GM21423 (cell line): ENCODE data around the gene CNNM2.
"Not testable (repeated sequence)": the region's sequence is repeated elsewhere in the genome, so short reads cannot be mapped to it uniquely, and the experiment has no call there.

Experiments used
- ATAC-seq: cut with Tn5 transposase; IDR thresholded peaks from one replicate; pipeline ENCODE4 v1.9.1; 2021; ENCODE audit warnings: mild to moderate bottlenecking, moderate library complexity; ENCODE audit not compliant: unreplicated experiment

The CNNM2 gene

DNA sequence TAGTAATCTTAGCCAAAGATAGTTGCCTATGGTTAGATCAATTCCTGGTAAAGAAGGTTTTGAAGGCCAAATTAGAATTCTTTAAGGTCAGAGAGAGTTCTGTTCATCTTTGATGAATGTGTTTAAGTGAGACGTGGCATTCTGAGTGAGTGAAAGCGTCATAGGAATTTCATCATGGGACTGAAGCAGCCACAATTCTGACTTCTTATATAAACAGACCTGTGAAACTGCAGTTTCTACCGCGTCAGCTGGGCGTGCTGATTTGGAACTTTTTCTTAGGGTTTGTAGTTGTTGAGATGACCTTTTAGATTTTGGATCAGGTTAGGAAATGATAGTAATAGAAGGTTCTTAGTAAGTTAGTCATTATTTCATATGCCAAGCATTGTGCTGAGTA is 103.8 kb downstream of the CNNM2 start:
- ATAC-seq = no peak

DNA sequence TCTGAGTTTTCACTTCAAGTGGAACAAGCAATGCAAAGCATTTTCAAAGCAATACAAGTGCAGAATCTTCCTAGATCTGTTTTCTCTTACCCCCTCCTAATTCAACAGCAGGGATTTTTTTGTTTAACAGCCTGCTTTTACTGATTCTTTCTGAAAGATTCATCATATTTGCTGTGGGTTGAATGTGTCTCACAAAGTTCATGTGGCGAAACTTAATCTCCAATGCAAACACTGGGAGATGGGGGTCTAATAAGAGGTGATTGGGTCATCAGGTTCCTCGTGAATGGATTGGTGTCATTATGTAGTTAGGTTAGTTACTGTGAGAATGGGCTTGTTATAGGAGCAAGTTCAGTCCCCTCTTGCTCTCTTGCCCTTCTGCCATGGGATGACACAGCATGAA is 107.6 kb downstream of the CNNM2 start:
- no peak for ATAC-seq

DNA sequence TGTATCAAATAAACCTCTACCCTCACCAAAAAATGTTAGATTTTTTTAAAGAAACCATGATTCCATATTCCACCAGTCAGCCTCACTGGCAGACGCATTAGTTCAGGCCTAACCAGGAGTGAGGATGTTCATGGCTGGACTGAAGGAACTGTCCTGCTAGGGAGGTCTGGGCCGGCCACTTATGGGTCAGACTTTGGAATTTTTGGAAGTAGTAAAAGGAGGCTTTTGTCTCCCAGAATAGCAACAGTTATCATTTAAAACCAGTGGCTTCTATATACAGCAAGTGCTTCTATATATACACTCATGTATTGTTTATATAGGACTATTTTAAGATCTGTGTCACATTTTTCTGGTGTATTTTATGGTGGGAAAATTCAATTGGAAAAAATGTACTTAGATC is 120.5 kb downstream of the CNNM2 start:
- no peak for ATAC-seq

DNA sequence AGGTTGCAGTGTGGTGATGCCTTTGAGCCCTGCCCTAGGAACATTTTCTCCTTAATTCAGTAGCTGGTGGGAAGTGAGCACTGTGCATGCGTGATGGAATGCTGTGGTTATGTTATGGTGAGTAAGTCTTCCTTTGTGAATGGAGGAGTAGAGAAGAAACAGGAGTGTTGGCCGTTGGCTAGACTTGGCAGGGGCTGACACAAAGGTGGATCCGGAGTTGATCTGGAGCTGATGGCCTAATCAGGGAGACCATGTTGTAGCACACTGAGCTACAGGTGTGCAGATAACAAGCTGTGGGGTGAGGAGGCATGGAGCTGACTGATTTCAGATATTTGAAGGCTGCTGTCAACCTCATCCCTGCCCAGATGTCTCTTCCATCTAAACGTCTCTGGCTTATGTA is 122.3 kb downstream of the CNNM2 start:
- no peak for ATAC-seq

DNA sequence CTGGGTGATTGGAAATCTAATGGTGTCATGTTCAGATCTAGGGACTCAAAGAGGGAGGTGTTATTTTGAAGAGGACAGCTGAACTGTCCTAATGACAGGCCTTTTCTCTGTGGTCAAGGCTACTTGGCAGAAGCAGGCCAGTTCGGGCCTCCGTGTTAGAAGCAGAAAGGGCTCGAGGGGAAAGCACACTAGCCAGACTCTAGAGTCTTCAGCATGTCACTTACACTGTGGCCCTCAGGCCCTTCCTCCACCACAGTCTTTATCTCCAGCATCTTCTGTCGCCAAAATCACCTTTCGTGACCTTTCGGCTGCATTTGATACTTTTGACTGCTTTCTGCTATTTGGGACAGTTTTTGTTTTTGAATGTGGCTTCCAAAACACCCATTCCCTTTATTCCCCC is 123.3 kb downstream of the CNNM2 start:
- no peak for ATAC-seq

DNA sequence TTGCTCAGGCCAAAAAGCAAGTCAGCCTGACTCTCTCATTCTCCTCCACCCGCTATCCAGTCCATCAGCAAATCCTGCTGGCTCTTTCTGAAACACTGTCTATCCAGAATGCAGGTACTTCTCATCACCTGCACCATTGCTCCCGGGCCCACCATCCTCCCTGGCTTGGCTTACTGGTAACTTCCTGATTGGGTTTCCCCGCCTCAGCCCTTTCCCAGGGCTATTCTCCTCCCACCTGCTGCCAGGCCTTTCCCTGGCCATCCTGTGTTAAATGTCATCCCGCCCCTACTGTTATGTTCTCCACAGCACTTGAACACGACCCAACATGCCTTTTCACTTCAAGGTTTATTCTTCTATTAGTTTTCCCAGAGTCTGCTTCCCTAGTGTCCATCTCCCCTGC is 124.0 kb downstream of the CNNM2 start:
- no peak for ATAC-seq

DNA sequence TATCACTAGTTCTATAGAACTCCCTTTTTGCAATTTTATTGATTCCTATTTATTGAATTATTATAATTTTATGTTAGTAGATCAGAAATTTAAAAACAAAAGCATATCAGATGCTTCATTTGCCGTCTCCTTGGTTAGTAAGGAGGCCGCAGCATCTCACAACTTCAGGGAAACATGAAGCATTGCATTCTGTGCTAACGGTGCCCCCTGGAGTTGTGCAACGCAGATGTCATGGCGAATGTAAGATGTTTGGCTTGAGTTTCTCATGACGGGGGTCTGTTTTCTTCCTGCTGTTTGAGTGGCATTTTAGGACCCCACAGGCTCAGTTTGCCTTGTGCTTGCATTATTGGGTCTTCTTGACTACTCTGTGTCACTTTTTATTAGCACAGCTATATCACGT is 124.8 kb downstream of the CNNM2 start:
- no peak for ATAC-seq

DNA sequence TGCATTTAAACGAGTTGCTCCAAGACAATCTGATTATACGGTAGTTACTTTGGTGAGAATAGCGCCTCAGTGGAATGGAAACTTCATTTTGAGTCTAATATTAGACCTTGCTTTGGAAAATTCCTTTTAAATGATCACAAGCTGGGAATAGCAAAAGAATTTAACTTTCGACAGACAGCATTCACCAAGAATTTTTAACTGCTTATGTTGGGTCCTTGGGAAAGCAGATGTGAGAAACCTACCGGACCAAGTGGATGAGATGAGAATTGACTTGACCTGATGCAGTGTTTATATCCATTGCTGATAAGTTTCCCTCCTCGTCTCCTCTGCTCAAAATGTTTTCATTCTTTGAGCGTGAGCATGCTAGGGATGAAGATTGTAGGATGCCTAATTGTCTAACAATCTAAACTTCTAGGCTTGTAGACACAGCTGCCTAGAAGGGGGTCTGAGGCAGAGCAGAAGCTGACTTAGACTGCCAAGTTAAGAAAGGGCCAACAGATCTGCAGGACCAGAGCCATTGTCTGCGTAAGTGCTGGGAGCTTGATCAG is 126.9 kb downstream of the CNNM2 start:
- ATAC-seq = no peak

DNA sequence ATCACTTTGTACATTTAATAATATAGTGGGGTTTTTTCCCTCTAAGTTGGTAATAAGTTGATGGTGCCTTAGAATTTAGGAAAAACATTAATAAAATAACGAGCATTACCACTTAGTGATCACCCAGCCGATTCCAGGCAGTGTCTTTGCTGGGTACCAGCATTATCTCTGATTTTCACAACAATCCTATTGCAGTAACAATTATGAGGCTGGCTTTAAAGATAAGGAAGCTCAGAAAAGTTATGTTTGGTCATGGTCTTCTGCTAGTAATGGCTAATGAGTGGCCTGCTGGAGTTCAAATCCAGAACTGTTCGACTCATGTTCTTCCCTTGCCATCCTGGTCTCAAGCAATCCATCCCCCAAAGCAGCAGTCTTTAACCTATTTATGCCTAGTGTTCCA is 127.9 kb downstream of the CNNM2 start:
- ATAC-seq = no peak

DNA sequence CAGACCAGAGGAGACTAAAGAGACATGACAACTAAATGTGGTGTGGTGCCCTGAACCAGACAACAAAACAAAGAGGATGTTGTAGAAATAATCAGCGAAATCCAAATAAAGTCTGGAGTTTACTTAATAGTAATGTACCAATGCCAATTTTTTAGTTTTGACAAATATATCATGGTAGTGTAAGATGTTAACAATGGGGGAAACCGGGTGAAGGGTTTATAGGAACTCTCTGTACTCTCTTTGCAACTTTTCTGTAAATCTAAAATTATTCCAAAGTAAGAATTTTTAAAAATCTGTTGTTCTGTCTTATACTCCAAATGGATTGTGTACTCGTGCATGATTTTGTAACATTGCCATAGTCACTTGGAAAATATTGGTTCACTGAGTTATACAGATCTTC is 129.3 kb downstream of the CNNM2 start:
- ATAC-seq = no peak

DNA sequence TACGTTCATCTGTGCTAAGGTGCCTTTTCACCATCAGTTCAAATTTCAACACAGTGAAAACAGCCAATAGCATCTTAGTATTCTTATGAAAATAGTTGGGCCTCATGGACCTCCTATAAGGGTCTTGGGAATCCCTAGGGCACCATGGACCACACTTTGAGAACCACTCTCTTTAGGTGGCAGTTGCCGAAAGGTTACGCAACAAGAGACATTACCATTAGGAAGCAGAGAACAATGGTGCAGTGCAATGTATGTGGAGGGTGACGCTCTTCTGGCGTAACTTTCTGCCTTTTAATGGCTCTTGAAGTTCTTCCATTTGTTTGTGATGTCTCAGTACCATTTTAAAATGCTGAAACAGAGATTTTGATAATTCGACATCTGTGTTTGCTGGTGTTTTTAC is 131.1 kb downstream of the CNNM2 start:
- no peak for ATAC-seq

DNA sequence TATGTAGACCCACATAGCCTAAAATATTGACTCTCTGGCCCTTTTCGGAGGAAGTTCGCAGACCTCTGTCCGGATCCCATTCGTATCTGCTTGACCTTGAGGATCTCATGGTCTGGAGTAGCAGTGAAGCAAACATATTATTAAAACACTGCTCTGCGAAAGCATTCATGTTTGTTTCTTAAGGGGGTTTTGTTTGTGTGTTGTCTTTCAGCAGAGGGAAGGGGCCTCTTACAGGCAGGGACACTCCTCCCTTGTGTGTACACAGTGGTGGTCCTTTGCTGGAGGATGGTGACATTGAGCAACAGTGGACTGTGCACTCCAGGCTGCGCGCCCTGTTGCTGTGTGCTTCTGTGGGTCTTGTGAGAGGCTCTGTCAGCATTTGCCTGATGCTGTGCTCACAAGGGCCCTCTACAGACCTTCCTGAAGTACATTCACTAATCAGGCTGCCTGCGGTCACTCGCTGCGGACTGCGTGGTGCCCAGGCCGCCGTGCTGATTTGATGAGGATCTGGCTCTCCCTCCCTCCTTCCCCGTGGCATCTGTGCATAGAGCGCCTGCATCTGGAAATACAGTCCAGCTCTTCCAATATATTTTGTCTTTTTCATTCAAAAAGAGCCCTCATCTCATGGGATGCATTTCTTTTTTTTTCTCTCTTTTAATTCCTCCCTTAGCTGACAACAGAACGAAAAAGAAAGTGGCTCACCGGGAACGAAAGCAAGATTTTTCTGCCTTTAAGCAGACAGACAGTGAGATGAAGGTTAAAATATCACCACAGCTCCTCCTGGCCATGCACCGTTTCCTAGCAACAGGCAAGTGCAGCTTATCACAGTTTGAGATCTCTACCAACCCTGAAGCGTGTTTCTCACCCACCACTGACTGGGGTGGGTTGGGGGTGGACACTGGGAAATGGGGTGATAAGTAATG is 135.8 kb downstream of the CNNM2 start:
- ATAC-seq = peak; percentile 87

DNA sequence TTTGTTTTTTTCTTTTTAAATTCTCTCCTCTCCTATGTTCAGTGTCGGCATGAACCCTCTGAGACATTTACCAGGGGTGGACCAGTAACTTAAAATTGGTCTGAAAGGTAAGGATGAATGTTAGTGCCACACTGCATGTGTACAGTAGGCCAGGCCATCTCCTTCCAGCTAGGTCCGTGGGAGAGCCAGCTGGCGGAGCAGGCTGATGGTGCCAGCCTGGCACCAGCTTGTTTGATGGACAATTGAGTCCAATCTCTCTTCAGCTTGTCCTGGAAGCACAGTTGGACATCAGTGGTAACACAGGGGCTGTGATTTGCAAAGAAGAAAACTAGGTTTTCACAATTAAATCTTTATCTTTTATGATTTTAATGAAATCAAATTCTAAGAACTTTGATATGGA is 136.5 kb downstream of the CNNM2 start:
- no peak for ATAC-seq

DNA sequence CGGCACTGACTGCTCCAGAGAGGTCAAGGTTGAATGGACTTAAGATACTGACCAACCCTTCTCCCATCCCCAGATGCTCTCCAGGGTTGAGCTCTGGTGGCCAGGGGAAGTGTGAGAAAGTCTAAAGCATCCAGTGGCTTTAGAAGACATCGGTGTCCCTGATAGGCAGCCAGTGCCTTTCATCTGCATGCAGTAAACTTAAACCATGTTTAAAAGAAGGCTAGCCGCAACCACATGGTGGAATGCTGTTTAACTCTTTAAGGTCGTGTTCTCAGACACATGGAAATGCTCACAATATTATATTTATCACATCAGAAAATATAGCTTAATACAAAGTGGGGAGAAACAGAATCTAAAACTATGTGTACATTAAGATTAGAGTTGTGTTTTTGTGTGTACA is 137.0 kb downstream of the CNNM2 start:
- no peak for ATAC-seq

DNA sequence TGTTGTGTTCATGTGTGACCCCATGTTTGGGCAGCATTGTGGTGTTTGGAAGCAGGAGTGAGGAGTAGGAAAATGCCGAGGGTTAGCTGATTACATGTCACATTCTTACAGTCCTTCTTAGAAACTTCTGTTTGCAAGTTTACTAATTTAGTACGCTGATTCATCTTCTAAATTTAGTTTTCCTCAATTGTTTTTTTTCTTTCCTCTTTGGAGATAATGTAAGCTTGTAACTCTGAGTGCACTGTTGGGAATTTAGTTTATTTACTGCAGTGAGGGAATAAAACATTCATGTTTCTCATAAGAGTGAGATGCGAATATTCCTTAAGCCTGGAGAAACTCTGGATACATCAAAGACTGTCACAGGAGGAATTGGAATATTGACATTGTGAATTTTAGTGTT is 139.9 kb downstream of the CNNM2 start:
- no peak for ATAC-seq

DNA sequence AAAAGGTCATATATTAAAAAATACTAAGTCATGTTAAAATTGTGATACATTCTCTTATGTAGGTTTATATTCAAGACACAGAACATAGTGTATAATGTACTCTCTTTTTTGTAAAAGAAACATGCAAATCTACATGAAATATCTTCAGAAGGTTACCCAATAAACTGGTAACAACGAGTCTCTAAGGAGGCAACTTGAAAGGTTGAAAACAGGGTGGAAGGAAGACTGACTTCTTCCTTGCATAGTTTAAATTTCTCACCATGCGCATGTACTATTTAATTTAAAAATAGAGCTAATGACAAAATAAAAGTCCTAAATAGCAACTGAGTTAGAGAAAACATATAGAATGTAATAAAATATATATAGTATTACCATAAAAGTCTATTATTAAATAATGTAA is 142.5 kb downstream of the CNNM2 start:
- no peak for ATAC-seq

DNA sequence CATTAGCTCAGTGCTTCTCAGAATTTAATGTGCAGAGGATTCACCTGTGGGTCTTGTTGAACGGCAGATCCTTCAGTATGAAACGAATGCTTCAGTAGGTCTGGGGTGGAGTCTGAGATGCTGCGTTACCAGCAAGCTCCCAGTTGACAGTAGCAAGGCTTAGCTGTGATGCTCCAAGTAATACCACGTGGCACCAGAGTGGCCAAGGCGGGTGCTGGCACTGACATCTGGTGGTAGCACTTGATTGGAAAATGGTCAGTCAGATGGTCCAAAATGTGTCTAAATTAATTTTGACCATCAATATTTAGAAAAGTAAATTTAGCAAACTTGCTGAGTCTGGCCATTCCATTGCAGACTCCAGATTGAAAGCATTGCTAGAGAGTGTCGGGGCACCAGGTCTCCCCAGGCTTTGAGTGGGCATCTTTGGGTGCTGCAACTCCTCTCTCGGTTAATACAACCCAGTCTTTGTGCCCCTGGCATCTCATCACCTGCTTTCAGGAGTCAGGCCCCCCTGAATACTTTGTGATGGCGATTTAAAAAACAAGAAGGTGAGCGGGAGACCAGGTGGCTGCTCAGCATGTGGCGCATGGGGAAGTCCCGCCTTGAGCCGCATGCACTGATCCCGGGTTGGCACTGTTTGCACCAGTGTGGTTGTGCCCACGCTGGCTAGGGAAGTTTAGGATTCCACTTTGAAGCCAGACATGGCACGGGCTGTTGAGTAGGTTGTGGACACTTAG is 144.9 kb downstream of the CNNM2 start:
- no peak for ATAC-seq

DNA sequence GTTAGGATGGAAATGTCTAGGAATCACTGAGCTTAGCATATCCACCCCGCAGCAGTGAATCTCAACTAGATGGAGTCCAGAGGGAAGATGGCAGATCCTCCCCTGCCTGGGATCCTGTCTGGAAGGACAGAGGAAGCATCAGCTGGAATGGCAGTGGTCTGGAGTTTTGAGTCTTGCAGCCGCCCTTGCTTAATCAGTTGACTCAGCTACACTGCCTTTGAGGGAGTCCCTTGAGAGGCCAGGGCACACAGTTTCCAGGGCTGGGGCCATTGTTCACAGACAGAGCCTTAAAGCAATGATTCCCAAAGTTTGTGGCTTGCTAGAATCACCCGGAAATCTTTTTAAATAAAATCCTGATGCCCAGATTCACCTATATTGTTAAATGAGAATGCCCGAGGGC is 146.9 kb downstream of the CNNM2 start:
- no peak for ATAC-seq

DNA sequence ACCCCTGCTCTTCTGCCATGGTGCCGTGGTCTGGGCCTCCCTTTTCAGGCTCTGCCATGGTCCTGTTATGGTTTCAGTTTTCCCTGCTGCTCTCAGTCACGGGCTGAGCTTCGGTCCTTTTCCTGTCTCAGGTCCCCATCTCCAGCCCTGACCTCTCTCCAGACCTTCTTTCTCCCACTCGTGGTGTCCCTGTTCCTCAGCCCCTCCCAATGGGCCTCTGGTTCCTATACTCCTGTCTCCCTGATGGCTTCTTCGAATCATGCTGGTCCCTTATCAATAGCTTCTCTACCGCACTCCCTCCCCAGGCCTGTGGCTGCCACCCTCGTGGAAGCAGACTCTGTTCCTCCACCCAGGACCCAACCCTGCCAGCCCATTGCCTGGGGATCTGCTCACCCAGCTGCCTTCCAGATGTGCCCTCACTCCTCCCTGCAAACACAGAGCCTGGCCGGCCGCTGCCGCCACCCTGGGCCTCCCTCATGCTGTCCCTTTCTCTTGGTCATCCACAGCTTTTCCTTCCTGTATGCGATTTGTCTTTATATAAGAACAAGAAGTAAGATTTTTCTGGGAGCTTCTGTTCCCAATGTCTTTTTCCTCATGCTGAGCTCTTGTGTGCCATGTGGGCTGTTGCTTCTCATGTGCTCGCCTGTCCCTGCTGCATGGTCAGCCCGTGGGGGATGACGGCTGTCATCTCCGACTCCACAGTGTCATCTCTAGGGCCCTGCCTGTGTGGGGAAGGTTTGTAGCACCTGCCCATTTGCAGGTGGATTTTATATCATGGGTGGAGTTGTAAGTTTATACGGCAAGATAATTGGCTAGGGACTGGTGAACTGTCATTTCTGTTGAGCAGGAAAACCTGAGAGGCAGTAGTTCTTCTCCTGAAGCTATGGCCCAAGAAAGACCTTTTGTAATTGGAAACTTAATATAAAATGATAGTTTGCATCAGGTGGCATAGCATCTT is 148.3 kb downstream of the CNNM2 start:
- no peak for ATAC-seq

DNA sequence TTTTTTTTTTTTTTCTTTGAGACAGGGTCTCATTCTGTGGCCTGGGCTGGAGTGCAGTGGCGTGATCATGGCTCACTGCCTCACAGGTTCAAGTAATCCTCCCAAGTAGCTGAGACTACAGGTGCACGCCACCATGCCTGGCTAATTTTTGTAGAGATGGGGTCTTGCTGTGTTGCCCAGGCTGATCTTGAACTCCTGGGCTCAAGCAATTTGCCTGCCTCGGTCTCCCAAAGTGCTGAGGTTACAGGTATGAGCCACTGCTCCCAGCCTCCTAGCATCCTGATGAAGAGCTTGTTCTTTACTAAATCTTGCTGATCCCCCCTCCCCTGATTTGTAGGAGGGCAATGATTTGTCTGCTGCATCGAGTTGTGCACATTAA is 149.0 kb downstream of the CNNM2 start:
- not testable (repeated sequence) for ATAC-seq

DNA sequence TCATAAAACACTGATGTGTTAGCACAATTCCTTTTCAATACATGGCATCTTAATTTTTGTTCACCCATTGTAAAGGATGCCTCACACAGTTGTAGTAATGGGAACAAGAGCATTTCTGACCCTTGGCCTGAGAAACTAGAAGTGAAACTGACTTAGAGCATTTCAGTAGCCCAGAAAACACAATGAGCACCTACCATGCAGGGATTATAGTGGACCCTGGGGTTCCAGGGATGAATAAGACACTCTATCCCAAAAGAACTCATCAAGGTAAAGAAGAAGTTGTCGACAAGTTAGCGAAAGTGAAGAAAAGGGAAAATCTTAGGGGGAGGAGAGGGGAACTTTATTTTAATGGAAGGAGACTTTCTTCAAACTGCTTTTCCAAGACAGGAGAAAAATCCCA is 149.4 kb downstream of the CNNM2 start:
- no peak for ATAC-seq
